Peyer's patch (tissue), 4 donors: ENCODE data around the gene HAGH.

Experiments
- CTCF ChIP-seq, 6 experiments: fragments of 450-650 bp in 4 of 6; fragments of 200-600 bp in 2 of 6; sonication (generic) in 1 of 6; IDR thresholded peaks; one replicate each; pipeline ENCODE4 v1.5.1; 2017 to 2019; ENCODE audit warnings: antibody characterized with exemption in 6 of 6, mild to moderate bottlenecking in 3 of 6, moderate library complexity in 1 of 6
- POLR2A ChIP-seq, 2 donors: fragments of 450-650 bp; IDR thresholded peaks; one replicate each; pipeline ENCODE4 v1.5.1; 2017; ENCODE audit warnings: antibody characterized with exemption in 2 of 2, mild to moderate bottlenecking in 2 of 2, moderate library complexity in 2 of 2

GRCh38 chr16:1788708-1789100, 37.9 kb downstream of the HAGH start:
- TF ChIP-seq CTCF (IDR thresholded peaks at IDR 0.05) (no peak), POLR2A (IDR thresholded peaks at IDR 0.05) (no peak)
